Caco-2 (cell line): Measurements from ENCODE around the gene HOXB4. TPM values are rescaled to one million over a fixed set of nuclear protein-coding genes. Genes with fewer than 3 reads are reported as not detected.

Source experiments
- BruUV-seq: library from RNA; stranded (reverse); fragments of 400-500 nt; replicated peaks from 2 replicates; lab custom pipeline; 2021; lab: Mats Ljungman, UMichigan
- CTCF ChIA-PET: fragments of 300-600 bp; sonication (Branson Sonifier 250); formaldehyde crosslinking; loops from one replicate; lab custom pipeline; 2022; ENCODE audit warnings: antibody characterized with exemption; lab: Charles Lee
- POLR2A ChIA-PET: fragments of 300-600 bp; sonication (Branson Sonifier 250); formaldehyde crosslinking; loops from one replicate; lab custom pipeline; 2022; ENCODE audit warnings: antibody characterized with exemption; lab: Charles Lee
- DNase-seq, 2 experiments: peaks; one replicate each; pipeline versions ENCODE4 v3.0.0 to v3.0.0-alpha.2; 2020 to 2022
- H3K27me3 ChIP-seq: replicated peaks from 2 replicates; pipeline ENCODE4 v1.6.0; 2011; ENCODE audit warnings: low read length; ENCODE audit not compliant: control insufficient read depth, insufficient read depth
- H3K36me3 ChIP-seq: 2 replicates; pipeline ENCODE4 v1.5.1; 2011; ENCODE audit warnings: low read length; ENCODE audit not compliant: control insufficient read depth, insufficient read depth
- H3K4me1 ChIP-seq: fragments of 250-450 bp; sonication (Bioruptor Pico); 2 replicates; pipeline ENCODE4 v1.5.1; 2020; ENCODE audit warnings: mild to moderate bottlenecking
- H3K4me3 ChIP-seq: 2 replicates; pipeline ENCODE4 v1.5.1; 2011; ENCODE audit warnings: low read depth, mild to moderate bottlenecking, control low read depth, low read length
- H3K9me3 ChIP-seq: fragments of 250-450 bp; sonication (Bioruptor Pico); 2 replicates; pipeline ENCODE4 v1.5.1; 2020; ENCODE audit warnings: mild to moderate bottlenecking, moderate library complexity
- H3K27ac Mint-ChIP-seq: one replicate; pipeline ENCODE4 v1.8.0; 2022; ENCODE audit warnings: mixed read lengths; ENCODE audit not compliant: unreplicated experiment
- H3K27me3 Mint-ChIP-seq: one replicate; pipeline ENCODE4 v1.8.0; 2022; ENCODE audit warnings: mixed read lengths; ENCODE audit not compliant: insufficient read depth, unreplicated experiment
- H3K36me3 Mint-ChIP-seq: one replicate; pipeline ENCODE4 v1.8.0; 2022; ENCODE audit warnings: mild to moderate bottlenecking, mixed read lengths; ENCODE audit not compliant: insufficient read depth, unreplicated experiment
- H3K4me1 Mint-ChIP-seq: one replicate; pipeline ENCODE4 v1.8.0; 2022; ENCODE audit warnings: low read depth, mixed read lengths; ENCODE audit not compliant: unreplicated experiment
- H3K4me3 Mint-ChIP-seq: one replicate; pipeline ENCODE4 v1.8.0; 2022; ENCODE audit warnings: mild to moderate bottlenecking, moderate library complexity, mixed read lengths; ENCODE audit not compliant: unreplicated experiment
- H3K9me3 Mint-ChIP-seq: one replicate; pipeline ENCODE4 v1.8.0; 2022; ENCODE audit warnings: mixed read lengths; ENCODE audit not compliant: unreplicated experiment
- intact Hi-C: fragments of 100-400 bp; cut with micrococcal nuclease; formaldehyde crosslinking; loops from one replicate; pipeline ENCODE4 v1.10.0; 2022; ENCODE audit not compliant: unreplicated experiment
- total RNA-seq: library from RNA; stranded (reverse); gene quantifications from 2 replicates; pipeline ENCODE4 v1.2.3, GENCODE V29; 2022
- TF ChIP-seq, protein P1 (sequence below), 2 experiments: fragments of 200-600 bp in 1 of 2; IDR thresholded peaks; 1 replicate in 1 of 2; 2 replicates in 1 of 2; pipeline versions ENCODE4 v1.5.1 to v1.8.0; 2011 to 2022; ENCODE audit warnings: antibody characterized with exemption in 1 of 2, control low read depth in 1 of 2, inconsistent platforms in 1 of 2, low read depth in 1 of 2, low read length in 1 of 2, mild to moderate bottlenecking in 1 of 2, moderate library complexity in 1 of 2; ENCODE audit not compliant: insufficient read depth in 1 of 2, severe bottlenecking in 1 of 2, unreplicated experiment in 1 of 2

The HOXB4 gene
- total RNA-seq, 1 experiment from 2014 or later = 3.4 TPM

DNA sequence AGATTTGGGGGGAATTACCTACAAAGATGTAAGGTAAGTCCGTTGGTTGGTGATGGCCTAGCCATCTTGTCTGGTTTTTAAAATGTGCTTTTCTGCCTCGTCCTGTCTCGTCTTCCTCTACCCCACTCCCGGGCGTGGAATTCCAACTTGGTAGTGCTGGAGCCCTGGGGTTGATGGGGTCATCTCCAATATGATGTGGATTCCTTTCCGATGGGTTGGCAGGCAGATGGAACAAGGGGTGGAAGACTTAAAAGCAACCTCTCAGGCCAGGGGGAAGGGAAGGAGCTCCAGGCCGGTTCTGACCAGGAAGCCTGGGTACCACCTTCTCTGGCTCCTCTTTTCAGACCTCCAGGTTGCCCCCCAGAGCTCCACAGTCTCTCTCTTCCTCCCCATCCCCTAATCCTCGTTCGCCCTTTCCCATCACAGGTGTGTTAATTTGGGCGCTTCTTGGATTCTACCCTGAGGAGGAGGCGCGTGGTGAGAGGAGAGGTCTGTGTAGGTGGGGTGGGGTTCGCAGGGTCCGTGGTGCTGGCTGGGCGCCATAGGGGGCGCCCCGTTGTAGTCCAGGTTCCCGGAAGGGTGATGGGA, 28.1 kb downstream of the HOXB4 start:
- DNase-seq = no peak
- H3K9me3 ChIP-seq = no peaks in the 10 kb centered on the region
- no peak overlapping the region for H3K4me3 ChIP-seq
- Mint-ChIP-seq H3K27me3 (no peaks in the 10 kb centered on the region), H3K36me3 (no peaks in the 10 kb centered on the region), H3K27ac (no peak overlapping the region), H3K4me1 (peaks cover 3% of the 10 kb centered on the region), H3K9me3 (no peaks in the 10 kb centered on the region), H3K4me3 (no peak overlapping the region)
- ChIA-PET POLR2A (no interaction called here), CTCF (no interaction called here)
- BruUV-seq = no TSS peak
- peaks cover 15% of the 10 kb centered on the region; the same call in 1 of the 2 replicates for H3K4me1 ChIP-seq
- H3K27me3 ChIP-seq = no peaks in the 10 kb centered on the region
- intact Hi-C loops = no loop called here
- no peaks in the 10 kb centered on the region for H3K36me3 ChIP-seq
- TF ChIP-seq, protein P1, sequence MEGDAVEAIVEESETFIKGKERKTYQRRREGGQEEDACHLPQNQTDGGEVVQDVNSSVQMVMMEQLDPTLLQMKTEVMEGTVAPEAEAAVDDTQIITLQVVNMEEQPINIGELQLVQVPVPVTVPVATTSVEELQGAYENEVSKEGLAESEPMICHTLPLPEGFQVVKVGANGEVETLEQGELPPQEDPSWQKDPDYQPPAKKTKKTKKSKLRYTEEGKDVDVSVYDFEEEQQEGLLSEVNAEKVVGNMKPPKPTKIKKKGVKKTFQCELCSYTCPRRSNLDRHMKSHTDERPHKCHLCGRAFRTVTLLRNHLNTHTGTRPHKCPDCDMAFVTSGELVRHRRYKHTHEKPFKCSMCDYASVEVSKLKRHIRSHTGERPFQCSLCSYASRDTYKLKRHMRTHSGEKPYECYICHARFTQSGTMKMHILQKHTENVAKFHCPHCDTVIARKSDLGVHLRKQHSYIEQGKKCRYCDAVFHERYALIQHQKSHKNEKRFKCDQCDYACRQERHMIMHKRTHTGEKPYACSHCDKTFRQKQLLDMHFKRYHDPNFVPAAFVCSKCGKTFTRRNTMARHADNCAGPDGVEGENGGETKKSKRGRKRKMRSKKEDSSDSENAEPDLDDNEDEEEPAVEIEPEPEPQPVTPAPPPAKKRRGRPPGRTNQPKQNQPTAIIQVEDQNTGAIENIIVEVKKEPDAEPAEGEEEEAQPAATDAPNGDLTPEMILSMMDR (IDR thresholded peaks at IDR 0.05; ENCODE audit: insufficient read depth in 1 of 2, low read depth in 1 of 2, low read length in 1 of 2, severe bottlenecking in 1 of 2, unreplicated experiment in 1 of 2) = peak in 1 of 2 experiments; percentile 13

DNA sequence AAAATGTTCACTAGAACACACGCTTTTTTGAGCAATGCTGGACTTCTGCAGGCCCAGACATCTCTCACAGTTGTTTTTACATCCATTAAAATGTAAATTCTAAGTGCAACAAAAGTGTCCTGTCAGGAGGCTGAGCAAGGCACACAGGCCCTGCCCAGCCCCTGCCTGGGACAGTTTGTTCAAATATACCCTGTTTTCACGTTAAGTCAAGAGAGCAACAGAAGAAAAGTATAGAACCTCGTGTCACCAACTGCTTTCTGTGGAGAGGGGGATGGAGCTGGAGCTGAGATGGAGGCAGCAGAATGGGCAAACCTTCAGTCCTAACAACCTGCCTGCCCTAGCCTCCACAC, 28.9 kb downstream of the HOXB4 start:
- Mint-ChIP-seq H3K27ac (no peak overlapping the region), H3K9me3 (no peaks in the 10 kb centered on the region), H3K27me3 (no peaks in the 10 kb centered on the region), H3K4me3 (no peak overlapping the region), H3K36me3 (no peaks in the 10 kb centered on the region), H3K4me1 (peaks cover under 1% of the 10 kb centered on the region)
- no peaks in the 10 kb centered on the region for H3K36me3 ChIP-seq
- ChIA-PET CTCF (no interaction called here), POLR2A (no interaction called here)
- TF ChIP-seq, protein P1 (IDR thresholded peaks at IDR 0.05; ENCODE audit: insufficient read depth in 1 of 2, low read depth in 1 of 2, low read length in 1 of 2, severe bottlenecking in 1 of 2, unreplicated experiment in 1 of 2) = no peak
- no peak for DNase-seq
- no peak overlapping the region for H3K4me3 ChIP-seq
- peaks cover 10% of the 10 kb centered on the region; the same call in 1 of the 2 replicates for H3K4me1 ChIP-seq
- BruUV-seq = no TSS peak
- H3K9me3 ChIP-seq = no peaks in the 10 kb centered on the region
- H3K27me3 ChIP-seq = no peaks in the 10 kb centered on the region
- intact Hi-C loops = no loop called here

DNA sequence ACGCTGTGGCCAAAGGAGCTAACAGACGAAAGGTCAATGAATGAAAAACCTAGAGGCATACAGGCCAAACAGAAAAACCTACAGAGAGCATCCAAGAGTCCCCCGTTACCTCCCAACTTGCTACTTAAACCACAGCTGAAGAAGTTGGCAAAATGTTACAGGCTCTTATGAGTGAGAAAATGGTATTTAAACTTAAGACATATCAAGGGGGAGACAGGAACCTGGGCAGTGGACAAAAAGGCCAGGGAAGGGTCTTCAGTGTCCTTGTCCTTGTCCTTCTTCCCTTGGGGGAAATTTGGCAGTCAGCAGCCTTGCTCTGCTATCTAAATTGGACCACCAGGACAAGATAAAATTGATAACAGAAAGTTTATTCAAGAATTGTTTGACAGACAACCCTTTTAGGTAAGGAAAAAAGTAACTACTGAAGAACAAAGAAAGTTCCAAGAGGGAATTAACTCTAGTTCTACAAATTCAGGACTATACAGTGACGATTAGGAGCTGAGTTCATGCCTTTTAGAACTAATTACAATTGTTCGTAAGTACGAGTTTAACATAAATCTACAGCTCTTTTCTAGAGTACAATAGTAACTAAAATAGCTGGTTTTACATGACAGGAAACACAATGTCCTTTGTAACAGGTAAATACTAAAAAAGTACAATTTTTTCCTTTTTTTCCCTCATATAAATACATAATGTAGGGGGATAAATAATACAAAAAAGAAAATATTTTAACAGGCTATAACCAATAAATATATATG, 29.4 kb downstream of the HOXB4 start:
- DNase-seq = no peak
- TF ChIP-seq, protein P1 (IDR thresholded peaks at IDR 0.05; ENCODE audit: insufficient read depth in 1 of 2, low read depth in 1 of 2, low read length in 1 of 2, severe bottlenecking in 1 of 2, unreplicated experiment in 1 of 2) = no peak
- peaks cover 6% of the 10 kb centered on the region for H3K4me1 Mint-ChIP-seq
- no peaks in the 10 kb centered on the region for H3K36me3 Mint-ChIP-seq
- intact Hi-C loops = no loop called here
- BruUV-seq = no TSS peak
- H3K9me3 ChIP-seq = no peaks in the 10 kb centered on the region
- no peak overlapping the region for H3K27ac Mint-ChIP-seq
- H3K27me3 ChIP-seq = no peaks in the 10 kb centered on the region
- POLR2A ChIA-PET = no interaction called here
- CTCF ChIA-PET = no interaction called here
- H3K4me3 Mint-ChIP-seq = no peak overlapping the region
- no peak overlapping the region for H3K4me3 ChIP-seq
- no peaks in the 10 kb centered on the region for H3K36me3 ChIP-seq
- peaks cover 2% of the 10 kb centered on the region for H3K27me3 Mint-ChIP-seq
- H3K4me1 ChIP-seq = peaks cover 10% of the 10 kb centered on the region; the same call in 1 of the 2 replicates
- no peaks in the 10 kb centered on the region for H3K9me3 Mint-ChIP-seq
